ENCODE measurements around the gene SRPK1.

Gene SRPK1

DNA sequence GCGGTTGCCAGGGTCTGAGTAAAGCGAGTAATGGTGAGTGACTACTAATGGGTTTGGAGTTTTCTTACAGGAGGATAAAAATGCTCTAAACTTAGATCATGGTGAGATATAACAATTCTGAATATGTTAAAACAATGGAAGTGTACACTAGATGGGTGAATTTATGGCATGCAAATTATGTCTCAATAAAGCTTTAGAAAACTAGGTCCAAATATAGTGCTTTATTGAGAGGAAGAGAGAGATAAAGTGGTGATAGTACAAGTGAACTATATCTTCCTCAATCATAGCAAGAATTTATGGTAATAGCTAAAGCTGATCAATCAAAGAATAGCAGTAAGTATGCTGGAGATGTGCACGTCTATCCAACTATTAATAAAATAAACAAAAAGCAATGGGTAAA, 23.9 kb downstream of the SRPK1 start:
- no peak for DNase-seq

DNA sequence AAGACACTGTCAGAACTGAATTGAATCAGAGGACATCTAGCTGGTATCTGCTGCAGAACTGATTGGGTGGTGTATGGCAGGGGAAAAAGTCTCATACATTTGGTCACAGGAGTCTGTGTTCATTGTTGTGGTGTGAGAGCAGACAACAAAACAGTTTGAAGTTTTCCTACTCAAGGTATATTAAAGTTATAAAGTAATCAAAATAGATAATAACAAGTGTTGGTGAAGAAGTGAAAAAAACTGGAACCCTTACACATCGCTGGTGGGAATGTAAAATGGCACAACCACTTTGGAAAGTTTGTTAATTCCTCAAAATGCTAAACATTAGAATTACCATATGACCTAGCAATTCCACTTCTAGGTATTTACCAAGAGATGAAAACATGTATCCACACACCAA, 24.7 kb downstream of the SRPK1 start:
- no peak for DNase-seq

DNA sequence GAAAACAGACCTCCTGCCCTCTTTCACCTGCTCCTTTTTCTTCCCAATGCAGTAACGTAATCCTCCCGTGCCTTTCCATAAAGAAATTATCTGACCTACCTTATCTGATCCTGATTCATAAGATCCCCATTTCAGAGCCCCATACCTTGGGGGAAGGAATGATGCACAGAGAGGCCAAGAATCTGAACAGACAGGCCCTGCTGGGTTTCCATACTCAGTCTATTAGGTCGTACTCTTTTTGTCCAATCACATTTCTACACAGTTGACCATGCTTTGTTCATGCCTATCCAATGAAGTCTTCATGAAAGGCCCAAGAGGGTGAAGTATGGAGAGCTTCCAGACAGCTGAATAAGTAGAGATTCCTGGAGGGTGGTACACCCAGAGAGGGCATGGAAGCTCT, 25.3 kb downstream of the SRPK1 start:
- DNase-seq = no peak

DNA sequence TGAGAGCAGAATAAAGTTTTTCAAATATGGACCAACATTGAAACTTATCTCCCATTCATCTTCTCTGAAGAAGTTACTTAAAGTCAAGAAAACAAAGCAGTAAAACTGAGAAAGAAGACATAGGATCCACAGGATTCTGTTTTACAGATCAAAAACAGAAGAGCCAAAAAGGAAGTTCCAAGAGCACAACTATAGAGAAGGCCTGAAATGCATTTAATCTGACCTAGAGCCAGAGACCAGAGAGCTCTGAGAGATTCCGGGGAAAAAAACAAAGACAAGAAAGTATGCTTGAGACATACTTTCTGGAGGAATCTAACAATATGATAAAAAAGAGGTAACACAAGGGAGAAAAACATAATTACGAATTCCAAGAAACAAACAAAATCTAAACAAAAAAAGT, 26.1 kb downstream of the SRPK1 start:
- DNase-seq = no peak

- no peak for DNase-seq
Measured at GRCh38 chr6:35893246-35893645, 27.7 kb downstream of the SRPK1 start.

- DNase-seq = no peak
Measured at GRCh38 chr6:35892482-35892881, 28.4 kb downstream of the SRPK1 start.

- DNase-seq = no peak
Measured at GRCh38 chr6:35879151-35879550, 41.7 kb downstream of the SRPK1 start.

- no peak for DNase-seq
Measured at GRCh38 chr6:35876902-35877301, 44.0 kb downstream of the SRPK1 start.

DNA sequence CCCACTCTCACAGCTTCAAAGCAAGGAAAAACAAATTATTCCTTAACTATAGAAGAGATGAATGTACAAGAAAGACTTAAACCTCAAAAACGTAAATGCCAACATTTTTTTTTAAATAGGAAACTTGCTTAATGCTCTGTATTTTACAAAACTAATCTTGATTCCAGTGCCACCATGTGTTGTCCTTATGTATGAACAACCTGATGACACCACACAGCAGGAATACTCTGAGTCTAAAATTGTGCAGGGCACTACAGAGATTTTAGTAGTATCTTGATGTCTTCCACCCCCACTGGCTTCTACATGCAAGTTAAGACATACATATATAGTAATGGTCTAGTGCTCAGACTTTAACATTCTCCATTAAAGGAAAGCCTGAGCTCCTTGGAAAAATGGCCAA, 46.2 kb downstream of the SRPK1 start:
- DNase-seq = no peak

DNA sequence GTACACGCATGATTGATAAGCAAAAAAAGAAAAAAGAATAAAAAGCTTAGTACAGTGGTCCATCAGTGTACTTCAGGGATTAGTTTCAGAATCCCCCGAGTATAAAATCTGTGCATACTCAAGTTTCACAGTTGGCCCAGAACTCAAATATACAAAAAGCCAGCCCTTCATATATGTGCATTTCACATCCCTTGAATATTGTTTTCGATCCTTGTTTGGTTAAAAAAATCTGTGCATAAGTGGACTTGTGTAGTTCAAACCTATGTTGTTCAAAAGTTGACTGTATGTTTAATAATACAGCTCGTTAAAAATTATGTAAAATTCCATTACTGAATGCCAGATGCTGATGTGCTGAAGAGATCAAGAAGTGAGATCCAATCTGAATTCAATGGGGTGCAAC, 61.5 kb downstream of the SRPK1 start:
- no peak for DNase-seq

GRCh38 chr6:35857853-35858252, 63.0 kb downstream of the SRPK1 start:
- no peak for DNase-seq

GRCh38 chr6:35856250-35856649, 64.6 kb downstream of the SRPK1 start:
- DNase-seq = no peak

DNA sequence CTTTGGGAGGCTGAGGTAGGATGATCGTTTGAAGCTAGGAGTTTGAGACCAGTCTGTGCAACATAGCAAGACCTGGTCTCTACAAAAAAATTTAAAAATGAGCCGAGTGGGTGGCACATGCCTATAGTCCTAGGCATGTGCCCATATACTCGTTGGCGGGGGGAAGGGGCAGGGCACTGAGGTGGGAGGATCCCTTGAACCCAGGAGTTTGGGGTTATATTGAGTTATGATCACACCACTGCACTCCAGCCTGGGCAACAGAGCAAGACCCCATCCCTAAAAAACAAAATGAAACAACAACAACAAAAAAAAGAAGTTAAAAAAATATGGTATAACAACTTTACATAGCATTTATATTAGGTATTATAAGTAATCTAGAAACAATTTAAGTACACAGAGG, 67.9 kb downstream of the SRPK1 start:
- DNase-seq = no peak

GRCh38 chr6:35850208-35850607, 70.7 kb downstream of the SRPK1 start:
- DNase-seq = no peak

DNA sequence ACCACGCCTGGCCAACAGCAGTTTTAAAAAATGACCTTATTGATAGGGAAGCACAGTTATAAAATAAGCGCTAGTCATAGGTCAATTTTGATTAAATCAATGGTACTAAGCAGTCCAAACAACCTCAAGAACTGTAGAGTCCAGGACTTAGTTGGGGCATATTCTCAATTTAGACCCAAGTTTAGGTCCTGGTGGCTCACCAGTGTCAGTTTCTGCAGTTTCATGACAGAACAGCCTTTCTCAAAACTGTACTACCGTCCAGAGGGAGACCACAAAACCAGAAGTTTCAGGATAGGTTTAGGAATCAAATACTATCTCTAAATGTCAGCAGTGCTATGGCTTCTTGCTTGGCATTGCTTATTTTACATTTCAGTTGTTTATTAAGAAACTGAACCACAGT, 76.6 kb downstream of the SRPK1 start:
- no peak for DNase-seq

DNA sequence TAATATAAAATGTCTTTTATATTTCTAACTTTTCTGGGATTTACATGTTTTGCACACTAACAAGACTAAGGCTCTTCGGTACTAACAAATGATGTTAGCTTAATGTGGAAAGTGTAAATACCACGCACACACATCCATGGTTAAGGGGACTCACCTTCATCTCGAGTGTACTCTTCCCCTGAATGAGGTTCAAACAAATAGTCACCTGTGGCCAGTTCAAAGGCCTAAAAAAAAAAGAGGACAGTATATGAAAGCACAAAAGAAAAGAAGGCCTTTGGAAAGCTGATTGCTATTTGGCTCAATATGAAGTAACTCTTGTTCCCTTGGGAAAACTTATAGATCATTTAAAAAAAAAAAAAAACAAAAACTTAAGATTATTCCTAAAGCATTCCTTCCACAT, 78.5 kb downstream of the SRPK1 start:
- no peak for DNase-seq

- DNase-seq = no peak
Measured at GRCh38 chr6:35839019-35839418, 81.9 kb downstream of the SRPK1 start.

- DNase-seq = no peak
Measured at GRCh38 chr6:35833536-35833935, 87.4 kb downstream of the SRPK1 start.

GRCh38 chr6:35831257-35832007, 89.5 kb downstream of the SRPK1 start:
- DNase-seq = no peak

GRCh38 chr6:35829306-35829705, 91.6 kb downstream of the SRPK1 start:
- no peak for DNase-seq

DNA sequence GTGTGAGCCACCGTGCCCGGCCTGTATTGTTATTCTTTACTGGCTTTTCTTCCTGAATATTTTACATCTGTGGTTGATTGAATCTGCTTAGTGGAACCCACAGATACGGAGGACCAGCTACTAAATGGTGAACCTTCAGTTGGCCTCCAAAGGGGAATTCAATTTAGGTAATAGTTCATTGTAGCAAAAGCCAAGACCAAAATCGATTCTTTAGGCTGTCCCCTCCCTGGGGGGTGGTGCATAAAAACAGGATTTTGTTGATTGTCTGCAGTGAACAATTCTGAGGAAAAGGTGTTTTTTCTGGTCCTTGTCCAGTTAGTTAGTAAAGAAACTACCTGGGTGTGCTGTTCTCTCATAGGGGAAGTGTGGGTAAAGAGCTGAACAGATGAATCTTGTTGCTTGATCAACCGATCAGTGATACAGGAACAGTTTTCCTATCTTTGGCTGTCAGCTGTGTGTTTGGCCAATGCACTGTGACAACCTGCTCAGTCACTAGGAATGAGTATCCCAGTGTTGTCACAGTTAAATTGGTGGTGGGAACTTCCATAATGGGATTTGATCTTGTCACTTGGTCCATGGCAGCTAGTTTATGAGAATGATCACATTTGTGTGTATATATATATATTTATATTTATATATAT, 96.2 kb downstream of the SRPK1 start:
- no peak for DNase-seq

GRCh38 chr6:35823601-35824000, 97.3 kb downstream of the SRPK1 start:
- DNase-seq = no peak

DNA sequence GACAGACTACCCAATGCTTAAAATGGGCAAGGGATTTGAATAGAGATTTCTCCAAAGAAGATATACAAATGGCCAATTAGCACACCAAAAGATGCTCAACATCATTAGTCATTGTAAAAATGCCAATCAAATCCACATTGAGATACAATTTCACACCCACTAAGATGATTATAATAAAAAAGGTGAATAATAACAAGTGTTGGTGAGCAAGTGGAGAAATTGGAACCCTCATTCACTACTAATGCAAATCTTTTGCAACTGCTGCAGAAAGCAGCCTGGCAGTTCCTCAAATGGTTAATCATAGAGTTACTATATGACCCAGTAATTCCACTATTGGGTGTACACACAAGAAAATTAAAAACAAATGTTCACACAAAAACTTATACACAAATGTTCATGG, 103.4 kb downstream of the SRPK1 start:
- no peak for DNase-seq

GRCh38 chr6:35811699-35811995, 109.3 kb downstream of the SRPK1 start:
- DNase-seq = no peak
